IPS-18a (cell line): Measurements from ENCODE around the gene RPTOR.

Experiments
- H3K27ac ChIP-seq: one replicate; pipeline ENCODE4 v1.5.1; 2013; ENCODE audit warnings: low read length
- H3K27me3 ChIP-seq: one replicate; pipeline ENCODE4 v1.6.1; 2013; ENCODE audit warnings: mild to moderate bottlenecking, low read length; ENCODE audit not compliant: control insufficient read depth, insufficient read depth
- H3K36me3 ChIP-seq: one replicate; pipeline ENCODE4 v1.6.1; 2013; ENCODE audit warnings: low read depth, low read length; ENCODE audit not compliant: control insufficient read depth
- H3K4me1 ChIP-seq: one replicate; pipeline ENCODE4 v1.6.1; 2013; ENCODE audit warnings: low read depth, low read length; ENCODE audit not compliant: control insufficient read depth
- H3K4me3 ChIP-seq: one replicate; pipeline ENCODE4 v1.5.1; 2013; ENCODE audit warnings: low read length
- H3K9ac ChIP-seq: one replicate; pipeline ENCODE4 v1.6.1; 2013; ENCODE audit warnings: mild to moderate bottlenecking, low read length, moderate library complexity
- H3K9me3 ChIP-seq: one replicate; pipeline ENCODE4 v1.6.1; 2013; ENCODE audit warnings: low read depth, low read length; ENCODE audit not compliant: control insufficient read depth

RPTOR gene

DNA sequence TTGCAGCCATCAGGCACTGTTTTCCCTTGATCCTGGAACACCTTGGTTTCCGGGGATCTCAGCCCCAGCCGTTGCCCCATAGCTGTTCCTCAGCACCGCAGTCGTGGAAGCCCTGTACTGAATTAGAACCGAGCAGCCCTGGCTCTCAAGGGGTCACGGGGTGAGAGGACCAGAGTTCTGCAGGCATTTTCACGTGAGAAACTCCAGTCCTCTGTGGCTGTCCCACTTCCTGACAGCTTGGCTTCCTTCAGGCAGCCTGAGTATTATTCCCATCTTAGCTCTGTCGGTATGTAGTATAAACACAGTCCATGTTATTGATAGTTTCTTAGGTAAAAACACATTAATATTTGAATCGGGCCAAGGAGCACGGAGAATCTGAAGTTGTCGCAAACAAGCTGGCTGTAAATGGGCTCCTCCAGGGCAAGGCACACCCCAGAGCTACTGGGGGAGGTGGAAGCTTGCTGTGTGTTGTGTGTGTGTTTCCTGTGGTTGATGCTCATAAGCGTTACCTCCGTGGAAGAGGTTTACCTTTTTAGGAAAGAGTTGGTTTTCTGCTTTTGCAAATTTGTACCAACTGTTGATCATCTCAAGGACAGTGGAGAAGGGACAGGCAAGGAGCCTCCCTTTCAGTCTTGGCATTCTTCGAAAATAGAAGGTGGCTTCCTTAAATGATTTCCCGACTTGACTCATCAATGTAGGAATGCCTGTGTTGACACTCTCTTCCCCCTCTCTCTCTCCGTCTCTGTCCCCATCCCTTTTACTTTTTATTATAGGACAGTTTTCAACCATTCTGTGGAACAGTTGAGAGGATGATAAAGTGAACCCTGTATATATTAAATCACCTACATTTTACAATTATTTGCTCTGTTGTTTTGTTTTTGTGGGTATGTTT is 238.1 kb downstream of the RPTOR start:
- Histone ChIP-seq H3K27ac (no peak overlapping the region), H3K4me3 (no peak overlapping the region), H3K9ac (no peak overlapping the region), H3K9me3 (no peaks in the 10 kb centered on the region), H3K36me3 (no peaks in the 10 kb centered on the region), H3K27me3 (no peaks in the 10 kb centered on the region), H3K4me1 (peaks cover 20% of the 10 kb centered on the region)

DNA sequence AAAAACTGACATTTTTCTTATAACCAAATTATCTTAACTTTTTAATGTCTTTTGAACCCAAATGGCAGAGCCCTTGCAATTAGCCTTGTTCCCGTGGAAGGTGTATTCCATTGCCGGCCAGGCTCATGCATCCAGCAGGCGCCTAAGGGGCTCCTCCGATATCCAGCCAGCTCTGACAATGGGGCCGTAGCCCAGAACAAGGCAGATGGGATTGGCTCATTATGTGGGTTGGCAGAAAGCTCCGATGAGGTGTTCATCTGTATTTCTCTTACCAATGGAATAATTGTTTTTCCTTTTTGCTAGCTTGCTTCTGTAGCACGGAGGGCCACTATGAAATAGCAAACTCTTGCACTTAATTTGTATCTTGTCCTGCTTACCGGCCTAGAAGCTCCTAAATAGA is 238.8 kb downstream of the RPTOR start:
- Histone ChIP-seq H3K4me3 (no peak overlapping the region), H3K9me3 (no peaks in the 10 kb centered on the region), H3K9ac (no peak overlapping the region), H3K36me3 (no peaks in the 10 kb centered on the region), H3K4me1 (peaks cover 20% of the 10 kb centered on the region), H3K27me3 (no peaks in the 10 kb centered on the region), H3K27ac (no peak overlapping the region)

DNA sequence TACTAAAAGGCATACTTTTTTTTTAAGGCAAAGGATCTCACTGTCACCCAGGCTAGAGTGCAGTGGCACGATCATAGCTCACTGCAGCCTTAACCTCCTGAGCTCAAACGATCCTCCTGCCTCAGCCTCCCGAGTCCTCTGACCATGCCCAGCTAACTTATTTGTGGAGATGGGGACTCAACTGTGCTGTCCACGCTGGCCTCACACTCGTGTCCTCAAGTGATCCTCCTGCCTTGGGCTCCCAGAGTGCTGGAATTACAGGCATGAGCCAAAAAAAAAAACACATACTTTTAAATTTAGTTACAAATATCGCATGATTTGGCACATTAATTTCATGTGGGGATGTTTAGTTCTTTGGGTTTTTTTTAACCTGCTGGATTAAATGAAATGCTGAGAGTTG is 239.3 kb downstream of the RPTOR start:
- no peak overlapping the region for H3K9ac ChIP-seq
- H3K27me3 ChIP-seq = no peaks in the 10 kb centered on the region
- H3K4me1 ChIP-seq = peaks cover 20% of the 10 kb centered on the region
- H3K4me3 ChIP-seq = no peak overlapping the region
- H3K27ac ChIP-seq = no peak overlapping the region
- no peaks in the 10 kb centered on the region for H3K9me3 ChIP-seq
- no peaks in the 10 kb centered on the region for H3K36me3 ChIP-seq

DNA sequence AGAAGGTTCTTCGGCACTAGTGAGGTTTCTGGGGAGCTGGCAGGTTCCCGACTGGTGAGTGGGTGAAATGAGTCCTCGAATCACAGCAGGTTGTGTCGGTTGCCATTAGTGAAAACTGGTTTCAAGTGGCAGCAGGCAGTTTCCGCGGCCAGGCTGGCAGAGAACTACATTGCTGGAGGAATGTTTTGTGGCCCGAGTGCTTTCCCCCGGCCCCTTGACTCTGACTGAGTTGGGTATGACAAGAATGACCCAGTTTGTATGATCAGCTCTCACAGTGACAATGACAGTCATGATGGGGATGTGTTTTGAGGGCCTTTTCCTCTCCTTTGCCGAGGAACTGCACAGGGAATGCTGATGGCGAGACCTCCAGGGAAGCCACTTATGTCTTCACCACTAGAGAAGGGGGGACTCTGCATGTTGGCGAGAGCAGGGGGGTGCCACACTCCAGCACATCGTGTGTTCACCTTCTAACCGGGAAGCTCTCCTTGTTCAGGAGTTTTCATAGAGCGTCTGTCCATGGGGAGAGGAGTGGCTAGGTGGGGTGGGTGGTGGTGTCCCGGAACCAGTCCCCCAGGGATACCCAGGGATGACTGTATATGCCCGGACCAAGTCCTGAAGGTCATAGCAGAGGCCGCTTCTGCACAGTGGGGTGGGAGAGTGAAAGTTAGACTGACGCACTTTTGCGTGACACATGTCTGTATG is 241.0 kb downstream of the RPTOR start:
- H3K27ac ChIP-seq = no peak overlapping the region
- H3K36me3 ChIP-seq = no peaks in the 10 kb centered on the region
- H3K9me3 ChIP-seq = no peaks in the 10 kb centered on the region
- no peak overlapping the region for H3K4me3 ChIP-seq
- H3K27me3 ChIP-seq = no peaks in the 10 kb centered on the region
- H3K9ac ChIP-seq = no peak overlapping the region
- H3K4me1 ChIP-seq = peaks cover 20% of the 10 kb centered on the region

DNA sequence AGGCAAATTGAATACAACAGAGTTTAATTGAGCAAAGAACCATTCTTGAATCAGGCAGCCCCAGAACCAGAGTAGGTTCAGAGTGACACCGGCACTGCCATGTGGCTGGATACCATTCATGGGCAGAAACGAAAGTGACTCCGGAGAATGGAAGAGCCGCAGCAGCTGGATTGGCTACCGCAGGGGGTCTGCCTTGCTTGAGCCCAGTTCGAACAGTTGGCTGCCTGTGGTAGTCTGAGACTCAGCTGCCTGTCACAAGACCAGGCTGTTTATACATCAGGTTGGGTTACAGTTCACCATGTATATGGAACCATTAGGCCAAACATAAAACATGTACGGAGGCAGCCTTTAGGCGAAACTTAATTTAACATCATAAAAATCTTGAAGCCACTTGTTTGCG is 241.8 kb downstream of the RPTOR start:
- H3K4me3 ChIP-seq = no peak overlapping the region
- peaks cover 20% of the 10 kb centered on the region for H3K4me1 ChIP-seq
- no peaks in the 10 kb centered on the region for H3K27me3 ChIP-seq
- no peak overlapping the region for H3K9ac ChIP-seq
- no peaks in the 10 kb centered on the region for H3K9me3 ChIP-seq
- no peaks in the 10 kb centered on the region for H3K36me3 ChIP-seq
- H3K27ac ChIP-seq = no peak overlapping the region

DNA sequence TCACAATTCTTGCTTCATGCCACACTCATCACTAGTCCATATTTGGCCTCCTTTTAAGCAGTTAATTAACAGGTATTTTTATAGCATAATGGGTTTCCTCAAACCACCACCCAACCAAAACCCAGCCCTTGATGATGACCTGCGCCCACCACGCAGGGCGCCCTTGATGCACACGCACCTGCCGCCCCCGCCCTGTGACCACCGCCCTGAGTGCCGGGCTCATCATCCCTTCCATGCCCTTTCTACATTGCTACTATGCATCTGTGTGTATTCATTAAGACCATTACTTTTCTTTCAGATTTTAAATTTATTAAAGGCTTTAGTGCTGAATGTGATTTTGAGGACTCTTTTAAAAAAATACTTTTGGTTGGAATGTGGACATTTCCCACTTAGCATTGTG is 242.2 kb downstream of the RPTOR start:
- peaks cover 20% of the 10 kb centered on the region for H3K4me1 ChIP-seq

DNA sequence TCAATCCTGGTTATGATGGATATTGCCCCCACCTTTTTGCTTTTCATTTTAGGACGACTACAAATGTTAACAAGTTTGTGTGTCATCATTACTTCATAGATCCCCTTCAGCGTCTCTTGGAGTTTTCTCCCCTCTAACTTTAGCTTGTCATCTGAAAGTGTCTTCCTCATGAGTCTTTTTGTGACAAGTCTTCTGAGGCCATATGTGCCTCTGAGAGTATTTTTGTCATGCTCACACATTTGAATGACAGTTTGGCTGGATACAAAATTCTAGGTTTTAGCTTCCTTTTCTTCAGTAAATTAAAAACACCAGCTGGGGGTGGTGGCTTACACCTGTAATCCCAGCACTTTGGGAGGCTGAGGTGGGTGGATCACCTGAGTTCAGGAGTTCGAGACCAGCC is 243.2 kb downstream of the RPTOR start:
- Histone ChIP-seq H3K36me3 (no peaks in the 10 kb centered on the region), H3K9ac (no peak overlapping the region), H3K4me1 (peaks cover 14% of the 10 kb centered on the region), H3K27me3 (no peaks in the 10 kb centered on the region), H3K4me3 (no peak overlapping the region), H3K27ac (no peak overlapping the region), H3K9me3 (no peaks in the 10 kb centered on the region)

More for the DNA sequence above, 242.2 kb downstream of the RPTOR start:
- Histone ChIP-seq H3K9ac (no peak overlapping the region), H3K27me3 (no peaks in the 10 kb centered on the region), H3K27ac (no peak overlapping the region), H3K36me3 (no peaks in the 10 kb centered on the region), H3K4me3 (no peak overlapping the region), H3K9me3 (no peaks in the 10 kb centered on the region)

DNA sequence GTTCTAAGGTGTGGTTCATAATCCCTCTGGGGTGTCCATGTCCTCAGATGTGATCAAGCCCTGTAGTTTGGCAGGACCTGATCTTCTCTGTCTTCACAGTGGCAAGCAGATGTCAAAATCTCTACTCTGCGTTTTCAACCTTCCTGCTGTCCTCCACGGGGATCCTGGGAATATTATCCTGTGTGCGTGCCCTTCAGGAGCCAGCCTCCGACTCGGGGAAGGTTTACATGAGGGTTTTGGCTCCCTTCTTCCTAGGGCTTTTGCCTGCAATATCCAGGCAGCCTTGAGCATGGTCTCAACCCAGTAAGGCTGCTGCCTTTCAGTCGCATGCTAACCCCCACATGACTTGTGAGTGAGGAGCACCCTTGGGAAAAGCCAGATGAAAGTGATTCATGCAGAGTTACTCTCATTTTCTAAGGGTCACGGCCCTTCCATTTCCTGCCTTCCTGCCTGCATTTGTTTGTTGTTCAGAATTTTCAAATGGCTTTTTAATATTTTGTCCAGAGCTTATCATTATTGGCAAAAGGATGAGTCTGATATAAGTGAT is 244.8 kb downstream of the RPTOR start:
- no peak overlapping the region for H3K9ac ChIP-seq
- H3K4me3 ChIP-seq = no peak overlapping the region
- no peaks in the 10 kb centered on the region for H3K9me3 ChIP-seq
- H3K27ac ChIP-seq = no peak overlapping the region
- H3K4me1 ChIP-seq = peaks cover 10% of the 10 kb centered on the region
- H3K27me3 ChIP-seq = no peaks in the 10 kb centered on the region
- no peaks in the 10 kb centered on the region for H3K36me3 ChIP-seq

DNA sequence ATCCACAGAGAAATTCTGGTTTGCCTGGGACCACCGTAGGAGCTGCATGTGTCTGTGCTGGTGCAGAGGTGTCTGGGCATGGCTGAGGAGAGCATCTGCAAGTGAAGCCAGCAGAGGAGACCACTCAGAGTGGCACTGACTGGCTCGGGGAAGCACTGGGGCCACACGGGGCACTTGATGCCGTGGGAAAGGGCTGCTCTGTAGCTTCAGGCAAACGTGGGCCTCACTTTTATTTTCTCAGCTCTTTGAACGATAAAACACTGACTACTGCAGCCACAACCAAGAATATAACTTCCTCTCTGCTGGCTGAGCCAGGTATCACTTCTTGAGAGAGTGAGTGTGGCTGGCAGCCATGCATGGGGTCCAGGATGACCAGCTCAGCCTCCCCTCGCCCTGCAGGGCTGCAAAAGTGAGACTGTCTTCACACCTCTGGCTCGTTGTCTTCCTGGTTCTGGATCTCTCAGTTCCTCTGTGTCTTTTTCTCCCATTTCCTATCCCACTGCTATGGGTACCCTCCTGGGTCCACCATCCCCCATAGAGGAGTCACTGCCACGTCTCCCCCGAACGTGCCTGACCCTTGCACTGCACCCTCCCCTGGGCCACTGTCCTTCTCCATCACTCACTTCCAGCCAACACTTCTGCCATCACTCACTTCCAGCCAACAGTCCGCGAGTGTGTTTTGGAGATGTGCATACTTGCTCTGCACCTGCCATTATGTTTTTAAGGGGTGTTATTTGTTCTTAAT is 245.6 kb downstream of the RPTOR start:
- H3K9ac ChIP-seq = no peak overlapping the region
- H3K36me3 ChIP-seq = no peaks in the 10 kb centered on the region
- peaks cover 10% of the 10 kb centered on the region for H3K4me1 ChIP-seq
- no peak overlapping the region for H3K4me3 ChIP-seq
- H3K27me3 ChIP-seq = no peaks in the 10 kb centered on the region
- no peaks in the 10 kb centered on the region for H3K9me3 ChIP-seq
- no peak overlapping the region for H3K27ac ChIP-seq

DNA sequence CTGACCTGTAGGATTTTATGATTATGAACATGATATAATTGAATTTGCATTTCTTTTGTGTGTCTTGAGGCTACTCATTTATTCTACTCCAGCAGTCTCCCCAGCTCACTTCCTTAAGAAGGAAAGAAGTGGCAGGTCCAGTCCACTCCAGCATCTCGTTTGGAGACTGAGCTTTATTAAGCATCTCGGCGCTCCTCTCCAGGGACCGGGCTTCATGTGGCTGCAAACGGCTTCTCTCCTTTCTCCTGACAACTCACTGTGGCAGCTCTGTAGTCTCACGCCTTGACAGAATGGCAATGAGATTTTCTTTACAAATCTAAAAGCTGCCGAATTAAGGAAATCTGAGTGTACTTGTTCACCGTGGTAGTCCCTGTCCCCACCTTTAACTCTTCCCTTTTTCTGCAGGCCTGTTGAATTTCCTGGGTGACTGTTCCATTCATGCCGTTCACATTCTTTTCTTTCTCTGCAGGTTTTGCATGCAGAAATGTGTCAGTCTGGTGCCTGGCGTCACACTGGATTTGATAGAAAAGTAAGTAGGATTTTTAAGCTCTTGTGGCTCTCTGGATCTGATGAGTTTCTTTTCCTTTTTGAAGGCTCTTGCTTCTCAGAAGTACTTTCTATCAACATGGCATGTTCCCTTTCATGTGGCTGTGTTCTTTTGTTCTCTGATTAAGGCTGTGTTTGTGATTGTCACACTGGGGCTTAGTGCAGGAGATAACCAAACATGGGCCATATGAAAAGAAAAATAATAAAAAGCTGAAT is 246.5 kb downstream of the RPTOR start:
- H3K27me3 ChIP-seq = no peaks in the 10 kb centered on the region
- H3K4me3 ChIP-seq = no peak overlapping the region
- no peak overlapping the region for H3K9ac ChIP-seq
- H3K27ac ChIP-seq = no peak overlapping the region
- H3K9me3 ChIP-seq = no peaks in the 10 kb centered on the region
- H3K4me1 ChIP-seq = peaks cover 5% of the 10 kb centered on the region
- no peaks in the 10 kb centered on the region for H3K36me3 ChIP-seq
